GM23338 (cell line): Measurements from ENCODE around the gene DSG2. TPM values are rescaled to one million over a fixed set of nuclear protein-coding genes. Genes with fewer than 3 reads are reported as not detected.

ENCODE experiments used
- ATAC-seq: fragments of 200-7000 bp; cut with Tn5 transposase; 3 replicates; pipeline ENCODE4 v1.9.1; 2020
- DNase-seq: peaks from one replicate; pipeline ENCODE4 v3.0.0-alpha.2; 2015; ENCODE audit warnings: low spot score
- H2AFZ ChIP-seq: fragments of 200-600 bp; sonication (generic); 2 replicates; pipeline ENCODE4 v1.8.0; 2016; ENCODE audit warnings: antibody characterized with exemption, mild to moderate bottlenecking, moderate library complexity
- H3F3A ChIP-seq: fragments of 200-600 bp; sonication (generic); replicated peaks from 2 replicates; pipeline ENCODE4 v1.8.0; 2017; ENCODE audit warnings: antibody characterized with exemption, mixed run types, low read depth
- H3K27ac ChIP-seq: fragments of 200-600 bp; sonication (generic); 2 replicates; pipeline ENCODE4 v1.6.1; 2016; ENCODE audit warnings: low read depth
- H3K27me3 ChIP-seq: fragments of 200-600 bp; sonication (generic); 2 replicates; pipeline ENCODE4 v1.8.0; 2016; ENCODE audit warnings: mild to moderate bottlenecking, mixed run types, moderate library complexity; ENCODE audit not compliant: insufficient read depth
- H3K36me3 ChIP-seq: fragments of 200-600 bp; sonication (generic); 2 replicates; pipeline ENCODE4 v1.8.0; 2016; ENCODE audit warnings: mild to moderate bottlenecking; ENCODE audit not compliant: insufficient read depth
- H3K4me1 ChIP-seq: fragments of 200-600 bp; sonication (generic); 2 replicates; pipeline ENCODE4 v1.8.0; 2016; ENCODE audit warnings: mild to moderate bottlenecking, moderate library complexity; ENCODE audit not compliant: insufficient read depth
- H3K4me2 ChIP-seq: fragments of 200-600 bp; sonication (generic); 2 replicates; pipeline ENCODE4 v1.7.1; 2017; ENCODE audit warnings: mixed run types
- H3K4me3 ChIP-seq: fragments of 200-600 bp; sonication (generic); 2 replicates; pipeline ENCODE4 v1.6.1; 2016; ENCODE audit warnings: mixed run types
- H3K79me2 ChIP-seq: fragments of 200-600 bp; sonication (generic); replicated peaks from 2 replicates; pipeline ENCODE4 v1.8.0; 2017; ENCODE audit warnings: mild to moderate bottlenecking; ENCODE audit not compliant: insufficient read depth
- H3K9me2 ChIP-seq: fragments of 200-600 bp; sonication (generic); 2 replicates; pipeline ENCODE4 v1.8.0; 2017; ENCODE audit not compliant: insufficient read depth
- H4K20me1 ChIP-seq: fragments of 200-600 bp; sonication (generic); replicated peaks from 2 replicates; pipeline ENCODE4 v1.8.0; 2017; ENCODE audit warnings: mild to moderate bottlenecking; ENCODE audit not compliant: insufficient read depth
- H3K27ac Mint-ChIP-seq: 2 replicates; pipeline ENCODE4 v1.8.0; 2020; ENCODE audit warnings: inconsistent platforms, mild to moderate bottlenecking, moderate library complexity, mixed read lengths
- H3K27me3 Mint-ChIP-seq: 3 replicates; pipeline ENCODE4 v1.8.0; 2022; ENCODE audit warnings: low read depth, mild to moderate bottlenecking, moderate library complexity, mixed read lengths, inconsistent platforms; ENCODE audit not compliant: insufficient read depth, poor library complexity
- H3K36me3 Mint-ChIP-seq: 3 replicates; pipeline ENCODE4 v1.8.0; 2021; ENCODE audit warnings: low read depth, mild to moderate bottlenecking, inconsistent platforms, moderate library complexity, mixed read lengths
- H3K4me1 Mint-ChIP-seq: 3 replicates; pipeline ENCODE4 v1.8.0; 2020; ENCODE audit warnings: mild to moderate bottlenecking, inconsistent platforms, mixed read lengths
- H3K4me3 Mint-ChIP-seq: 3 replicates; pipeline ENCODE4 v1.8.0; 2021; ENCODE audit warnings: moderate library complexity, mild to moderate bottlenecking, inconsistent platforms, mixed read lengths
- H3K9me3 Mint-ChIP-seq: 3 replicates; pipeline ENCODE4 v1.8.0; 2020; ENCODE audit warnings: moderate library complexity, mild to moderate bottlenecking, inconsistent platforms, mixed read lengths
- CREB1 ChIP-seq: fragments of 250-450 bp; sonication (Bioruptor Pico); IDR thresholded peaks from 2 replicates; pipeline ENCODE4 v1.5.0; 2020; ENCODE audit warnings: low read depth, mild to moderate bottlenecking, moderate library complexity
- CTCF ChIP-seq, 2 experiments: fragments of 200-600 bp in 1 of 2; sonication (generic) in 1 of 2; conservative IDR thresholded peaks; 2 replicates each; pipeline versions ENCODE4 v1.5.1 to v1.6.1; 2016 to 2017; ENCODE audit warnings: antibody characterized with exemption in 2 of 2, low read depth in 2 of 2, mild to moderate bottlenecking in 2 of 2, moderate library complexity in 1 of 2
- ETS1 ChIP-seq: IDR thresholded peaks from 2 replicates; pipeline ENCODE4 v1.6.1; 2016; ENCODE audit warnings: antibody characterized with exemption
- EZH2 ChIP-seq: fragments of 200-600 bp; sonication (generic); IDR thresholded peaks from one replicate; pipeline ENCODE4 v1.8.0; 2017; ENCODE audit warnings: antibody characterized with exemption, mild to moderate bottlenecking, low read depth; ENCODE audit not compliant: unreplicated experiment
- EZH2phosphoT487 ChIP-seq: fragments of 200-600 bp; sonication (generic); IDR thresholded peaks from one replicate; pipeline ENCODE4 v1.8.1; 2018; ENCODE audit warnings: antibody characterized with exemption; ENCODE audit not compliant: unreplicated experiment
- JUNB ChIP-seq: IDR thresholded peaks from one replicate; pipeline ENCODE4 v1.6.1; 2016; ENCODE audit warnings: antibody characterized with exemption; ENCODE audit not compliant: unreplicated experiment
- NANOG ChIP-seq: IDR thresholded peaks from 2 replicates; pipeline ENCODE4 v1.6.1; 2016; ENCODE audit warnings: antibody characterized with exemption, borderline replicate concordance
- POLR2AphosphoS5 ChIP-seq: IDR thresholded peaks from 2 replicates; pipeline ENCODE4 v1.6.1; 2016; ENCODE audit warnings: antibody characterized with exemption, low read depth
- ZNF114 ChIP-seq: fragments of 250-450 bp; sonication (Bioruptor Pico); IDR thresholded peaks from 2 replicates; pipeline ENCODE4 v1.5.0; 2020; ENCODE audit warnings: mild to moderate bottlenecking, moderate library complexity
- ZNF331 ChIP-seq: fragments of 250-450 bp; sonication (Bioruptor Pico); IDR thresholded peaks from 2 replicates; pipeline ENCODE4 v1.5.0; 2020; ENCODE audit warnings: low read depth, mild to moderate bottlenecking, moderate library complexity
- polyA plus RNA-seq: library from polyadenylated mRNA; unstranded; fragments of >200 nt; fragmentation: Nextera tagmentation; extraction: Ambion mirVana; gene quantifications from 2 replicates; pipeline ENCODE4 v1.2.1, GENCODE V29; 2016
- total RNA-seq: library from RNA; depleted of rRNA; stranded (reverse); fragments of >200 nt; shearing (Covaris generic); gene quantifications from 2 replicates; pipeline ENCODE4 v1.2.3, GENCODE V29; 2014

Gene DSG2
- total and polyA plus RNA-seq, 2 experiments from 2014 or later: 44.7 to 144 TPM

- DNase-seq (no peak), ATAC-seq (no peak)
- Histone ChIP-seq H3F3A (no peaks in the 10 kb centered on the region), H3K27ac (no peak overlapping the region), H3K79me2 (peaks cover 100% of the 10 kb centered on the region), H3K4me1 (peaks cover 16% of the 10 kb centered on the region), H4K20me1 (peaks cover 42% of the 10 kb centered on the region), H3K4me3 (no peak overlapping the region), H3K36me3 (no peaks in the 10 kb centered on the region), H3K27me3 (no peaks in the 10 kb centered on the region), H3K9me2 (no peaks in the 10 kb centered on the region), H2AFZ (no peak overlapping the region), H3K4me2 (no peak overlapping the region)
- H3K27me3 Mint-ChIP-seq: peaks cover 2% of the 10 kb centered on the region
- no peak overlapping the region for H3K27ac Mint-ChIP-seq
- H3K36me3 Mint-ChIP-seq: peaks cover 16% of the 10 kb centered on the region
- H3K4me3 Mint-ChIP-seq: no peak overlapping the region
- H3K4me1 Mint-ChIP-seq: peaks cover 22% of the 10 kb centered on the region
- peaks cover 10% of the 10 kb centered on the region; the same call in 2 of the 3 replicates for H3K9me3 Mint-ChIP-seq
- TF ChIP-seq ZNF114 (CRISPR knock-in tag) (no peak), EZH2 (no peak), CTCF (conservative IDR thresholded peaks at IDR 0.05; ENCODE audit: low read depth in 2 of 2) (no peak), EZH2phosphoT487 (no peak), ZNF331 (CRISPR knock-in tag) (no peak), ETS1 (no peak)
Measured at GRCh38 chr18:31510319-31510718, 12.3 kb downstream of the DSG2 start.

GRCh38 chr18:31511098-31511497, 13.1 kb downstream of the DSG2 start:
- TF ChIP-seq CTCF (conservative IDR thresholded peaks at IDR 0.05; ENCODE audit: low read depth in 2 of 2): peak; percentile 40 to 56
- TF ChIP-seq CREB1: no peak
- no peak for TF ChIP-seq POLR2AphosphoS5
- TF ChIP-seq JUNB: no peak
- no peak for TF ChIP-seq NANOG
- Histone ChIP-seq H4K20me1 (peaks cover 40% of the 10 kb centered on the region; the same call in 1 of the 2 replicates), H3K36me3 (no peaks in the 10 kb centered on the region), H3K4me1 (peaks cover 24% of the 10 kb centered on the region), H3K4me2 (no peak overlapping the region), H2AFZ (no peak overlapping the region), H3K79me2 (peaks cover 100% of the 10 kb centered on the region), H3K27me3 (no peaks in the 10 kb centered on the region), H3K9me2 (no peaks in the 10 kb centered on the region), H3F3A (no peaks in the 10 kb centered on the region), H3K27ac (no peak overlapping the region), H3K4me3 (no peak overlapping the region)
- peak; percentile 76 for ATAC-seq
- H3K27me3 Mint-ChIP-seq: peaks cover 2% of the 10 kb centered on the region
- H3K36me3 Mint-ChIP-seq: peaks cover 16% of the 10 kb centered on the region
- H3K4me1 Mint-ChIP-seq: peaks cover 22% of the 10 kb centered on the region
- DNase-seq: no peak
- H3K9me3 Mint-ChIP-seq: peaks cover 10% of the 10 kb centered on the region; the same call in 2 of the 3 replicates
- H3K4me3 Mint-ChIP-seq: no peak overlapping the region
- no peak overlapping the region for H3K27ac Mint-ChIP-seq
